HG02970 (cell line): Measurements from ENCODE around the gene RBPMS2.

Source experiments
- ATAC-seq: cut with Tn5 transposase; IDR thresholded peaks from one replicate; pipeline ENCODE4 v1.9.1; 2021; ENCODE audit warnings: mild to moderate bottlenecking, moderate library complexity, moderate number of reproducible peaks; ENCODE audit not compliant: unreplicated experiment, low FRiP score

RBPMS2 gene

DNA sequence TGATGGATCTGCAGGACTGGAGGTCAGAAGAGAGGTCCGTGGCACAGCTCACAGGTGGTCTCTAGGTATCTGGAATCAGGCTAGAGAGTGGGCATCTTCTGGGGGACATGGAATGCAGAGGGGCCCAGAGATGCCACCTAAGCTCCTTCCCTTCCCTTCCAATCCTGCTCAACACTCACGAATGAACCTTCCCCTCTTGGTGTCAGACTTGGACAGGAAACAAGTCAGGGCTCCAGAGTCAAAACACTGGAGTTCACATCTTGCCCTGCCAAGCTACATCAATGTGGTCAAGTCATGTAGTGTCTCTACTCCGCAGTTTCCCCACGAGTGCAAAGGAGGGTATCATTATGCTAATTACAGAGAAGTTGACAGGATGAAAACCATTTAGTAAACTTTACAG lies 16.0 kb upstream of the RBPMS2 start:
- no peak for ATAC-seq

- ATAC-seq: no peak
Observed at GRCh38 chr15:64783796-64784195, 8.4 kb upstream of the RBPMS2 start.

DNA sequence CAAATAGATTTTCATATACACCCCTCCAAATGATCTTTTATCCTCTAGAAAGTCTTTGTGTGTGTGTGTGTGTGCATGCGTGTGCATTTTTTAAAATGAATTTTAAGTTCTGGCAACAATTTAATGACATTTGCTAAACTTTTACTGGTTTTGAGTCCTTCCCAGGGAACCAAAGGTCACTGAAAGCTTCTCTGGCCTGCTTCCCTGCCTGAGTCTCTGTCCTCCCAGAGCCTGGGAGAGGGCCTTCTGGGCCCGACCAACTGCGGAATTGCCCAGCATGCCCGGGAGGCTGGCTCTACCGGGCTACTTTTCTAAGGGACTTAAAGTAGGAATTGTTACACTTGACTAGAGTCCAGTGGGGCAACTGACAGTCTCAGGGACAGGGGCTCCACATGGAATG lies 7.4 kb upstream of the RBPMS2 start:
- no peak for ATAC-seq

- no peak for ATAC-seq
Observed at GRCh38 chr15:64781299-64781698, 5.9 kb upstream of the RBPMS2 start.

DNA sequence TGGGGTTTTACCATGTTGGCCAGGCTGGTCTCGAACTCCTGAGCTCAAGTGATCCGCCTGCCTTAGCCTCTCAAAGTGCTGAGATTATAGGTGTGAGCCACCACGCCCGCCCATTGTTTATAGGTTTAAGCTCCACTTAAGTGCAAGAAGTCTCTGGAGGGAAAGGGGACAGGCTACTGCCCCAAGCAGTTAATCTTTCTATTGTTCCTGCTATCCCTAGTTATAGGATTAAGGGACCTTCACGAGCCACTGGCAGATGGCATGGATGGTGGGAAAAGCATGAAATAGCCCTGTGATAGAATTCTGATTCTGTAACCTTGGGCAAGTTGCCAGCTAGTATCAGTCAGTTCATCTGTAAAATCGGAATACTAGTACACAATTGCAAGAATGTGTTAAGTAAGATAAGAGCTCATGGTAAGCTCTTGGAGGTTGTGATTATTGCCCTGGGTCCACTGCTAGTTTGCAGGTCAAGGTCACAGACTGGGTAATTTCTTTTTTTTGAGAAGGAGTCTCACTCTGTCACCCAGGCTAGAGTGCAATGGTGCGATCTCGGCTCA lies 5.3 kb upstream of the RBPMS2 start:
- no peak for ATAC-seq

DNA sequence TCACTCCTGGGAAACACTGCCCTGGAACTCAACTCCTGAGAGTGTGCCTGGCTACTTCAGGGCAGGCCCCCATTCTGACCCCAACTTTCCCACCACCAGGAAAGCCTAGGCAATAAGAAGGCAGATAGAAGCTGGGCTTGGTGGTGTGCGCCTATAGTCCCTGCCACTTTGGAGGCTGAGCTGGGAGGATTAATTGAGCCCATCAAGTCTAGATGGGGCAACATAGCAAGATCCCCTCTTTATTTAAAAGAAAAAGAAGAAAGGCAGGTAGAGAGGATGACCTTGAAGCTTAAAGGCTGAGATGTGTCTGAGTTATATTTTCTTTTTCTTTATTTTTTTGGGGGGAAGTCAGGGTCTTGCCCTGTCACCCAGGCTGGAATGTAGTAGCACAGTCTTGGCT lies 4.2 kb upstream of the RBPMS2 start:
- no peak for ATAC-seq

GRCh38 chr15:64779024-64779423 lies 3.6 kb upstream of the RBPMS2 start:
- no peak for ATAC-seq

DNA sequence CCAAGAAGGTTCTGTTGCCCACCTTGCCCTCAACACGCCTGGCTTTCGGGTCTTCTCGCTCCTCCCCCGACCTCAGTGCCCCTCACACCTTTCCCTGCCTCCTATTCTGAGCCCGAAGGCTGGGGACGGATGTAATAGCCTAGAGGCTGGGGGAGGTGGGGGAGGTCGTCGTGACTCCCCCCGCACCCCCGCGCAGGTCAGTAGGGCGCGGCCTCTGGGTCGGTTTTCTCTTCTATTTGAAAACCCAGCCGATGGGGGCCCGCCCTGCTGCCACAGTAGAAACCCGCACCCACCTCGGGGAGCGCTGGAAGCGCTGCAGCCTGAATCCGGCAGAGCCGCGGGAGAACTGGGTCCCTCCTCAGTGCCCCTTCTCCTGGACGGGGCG lies 1.0 kb upstream of the RBPMS2 start:
- no peak for ATAC-seq

DNA sequence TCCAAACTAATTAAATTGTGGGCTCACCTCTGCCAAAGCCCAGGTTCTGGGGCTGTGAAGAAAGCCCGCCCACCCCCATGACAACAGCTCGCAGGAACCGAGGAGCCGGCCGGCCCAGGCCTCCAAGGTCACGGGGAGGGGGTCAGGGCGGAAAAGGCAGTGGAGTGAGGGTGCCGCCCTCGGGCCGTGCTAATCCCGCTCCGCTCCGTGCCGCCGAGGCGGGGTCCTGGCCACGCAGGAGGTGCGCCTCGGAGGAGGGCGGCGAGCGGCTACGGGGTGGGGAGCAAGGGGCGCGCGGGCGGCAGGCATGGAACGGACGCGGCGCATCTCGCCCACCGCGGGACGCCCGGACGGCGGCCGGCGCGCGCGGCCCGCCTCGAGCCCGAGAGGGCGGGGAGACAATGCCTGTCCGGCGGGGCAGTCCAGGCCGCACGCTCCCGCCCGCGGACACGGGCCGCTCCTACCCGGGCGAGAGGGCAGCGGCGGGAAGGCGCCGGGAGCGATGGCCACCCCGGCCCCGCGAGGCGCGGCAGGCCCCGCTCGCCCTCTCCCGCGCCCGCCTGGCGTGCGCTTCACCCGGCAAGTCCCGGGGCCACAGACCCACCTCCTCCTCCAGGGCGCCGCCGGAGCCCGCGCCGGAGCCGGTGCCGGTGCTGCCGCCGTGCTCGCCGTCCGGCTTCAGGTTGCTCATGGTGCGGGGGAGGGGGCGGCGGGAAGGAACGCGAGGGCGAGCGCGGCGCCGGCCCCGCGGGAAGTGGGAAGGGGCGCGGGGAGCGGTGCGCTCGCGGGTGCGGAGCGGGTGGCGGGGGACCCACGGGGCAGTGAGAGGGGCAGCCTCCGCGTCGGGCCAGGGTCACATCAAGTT lies 528 bp downstream of the RBPMS2 start:
- no peak for ATAC-seq

- no peak for ATAC-seq
Observed at GRCh38 chr15:64774037-64774628, 1.3 kb downstream of the RBPMS2 start.

GRCh38 chr15:64773606-64774005 lies 1.8 kb downstream of the RBPMS2 start:
- no peak for ATAC-seq

- no peak for ATAC-seq
Observed at GRCh38 chr15:64772964-64773363, 2.4 kb downstream of the RBPMS2 start.

- no peak for ATAC-seq
Observed at GRCh38 chr15:64772488-64772887, 2.9 kb downstream of the RBPMS2 start.

DNA sequence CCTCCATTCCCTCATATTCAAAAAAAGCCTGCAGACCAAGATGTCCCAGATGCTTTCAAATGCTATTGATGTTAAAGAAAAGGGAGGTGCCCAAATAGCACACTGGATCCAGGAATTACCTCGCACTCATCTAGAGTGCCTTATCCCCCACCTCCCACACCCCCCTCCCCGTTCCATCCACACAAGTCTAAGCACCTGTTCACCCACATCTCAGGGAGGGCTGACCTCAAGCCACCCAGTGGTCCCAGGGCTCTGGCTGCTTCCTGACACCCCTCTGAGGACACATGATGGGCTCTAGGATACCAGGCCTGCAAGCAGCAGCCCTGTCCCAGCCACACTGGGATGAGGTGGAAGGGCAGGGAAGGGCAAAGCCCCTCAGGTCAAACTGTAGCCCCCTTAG lies 4.8 kb downstream of the RBPMS2 start:
- ATAC-seq: no peak

DNA sequence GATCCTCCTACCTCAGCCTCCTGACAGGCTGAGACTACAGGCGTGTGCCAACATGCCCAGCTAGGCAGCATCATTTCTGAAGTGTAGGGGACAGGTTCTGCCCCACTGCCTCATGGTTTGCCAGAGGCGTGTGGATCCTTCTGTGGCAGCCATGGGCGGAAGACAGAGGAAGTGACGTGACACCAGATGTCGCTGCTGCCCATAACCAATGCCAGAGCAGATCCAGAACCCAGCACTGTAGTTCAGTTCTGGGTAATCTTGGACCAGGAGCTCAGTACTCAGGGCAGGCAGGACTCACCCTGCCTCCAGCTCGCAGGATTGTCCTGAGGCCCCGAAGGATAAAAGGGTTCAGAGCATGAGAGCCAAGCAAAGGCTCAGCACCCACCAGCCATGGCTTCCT lies 8.2 kb downstream of the RBPMS2 start:
- no peak for ATAC-seq

- ATAC-seq: no peak
Observed at GRCh38 chr15:64766058-64766457, 9.3 kb downstream of the RBPMS2 start.

DNA sequence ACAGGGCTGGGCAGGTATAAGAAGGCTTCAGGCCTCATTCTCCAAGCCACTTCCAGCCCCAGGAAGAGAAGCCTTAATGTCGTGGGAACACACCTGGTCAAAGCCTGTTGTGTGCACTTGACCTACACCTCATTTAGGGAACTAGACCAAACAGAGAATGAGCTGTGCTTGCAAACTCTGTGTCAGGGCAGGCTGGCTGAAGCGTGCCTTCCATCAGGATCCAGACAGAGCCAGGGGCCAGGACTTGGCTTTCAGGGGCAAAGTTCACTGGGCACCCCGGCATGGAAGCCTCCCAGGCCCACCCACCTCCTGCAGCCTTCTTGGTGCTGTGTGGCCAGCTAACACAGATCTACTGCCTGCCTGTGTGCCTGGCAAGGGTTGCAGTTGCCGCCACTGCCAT lies 11.5 kb downstream of the RBPMS2 start:
- ATAC-seq: no peak

- no peak for ATAC-seq
Observed at GRCh38 chr15:64763462-64763861, 11.9 kb downstream of the RBPMS2 start.

DNA sequence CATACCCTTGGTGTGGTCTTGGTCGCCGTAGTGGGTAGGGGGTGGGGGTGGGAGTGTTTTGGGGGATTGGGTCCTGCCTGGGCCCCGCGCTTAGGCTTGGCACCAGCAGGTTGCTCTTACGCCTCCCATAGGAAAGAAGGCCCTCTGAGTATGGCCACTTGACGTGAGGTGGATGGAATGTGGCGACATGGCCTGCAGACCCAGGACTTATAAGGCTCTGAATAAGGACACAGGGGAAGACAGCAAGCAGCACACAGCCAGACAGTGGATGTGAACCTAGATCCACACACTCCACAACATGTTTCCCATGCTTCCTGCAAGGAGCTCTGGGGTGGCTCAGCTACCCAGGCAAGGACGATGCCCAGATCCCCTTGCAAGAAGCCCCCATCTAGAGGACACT lies 12.4 kb downstream of the RBPMS2 start:
- no peak for ATAC-seq

GRCh38 chr15:64762546-64762945 lies 12.8 kb downstream of the RBPMS2 start:
- no peak for ATAC-seq

- ATAC-seq: no peak
Observed at GRCh38 chr15:64761156-64761555, 14.2 kb downstream of the RBPMS2 start.

GRCh38 chr15:64760056-64760455 lies 15.3 kb downstream of the RBPMS2 start:
- no peak for ATAC-seq
